OCI-LY1 (cell line): ENCODE measurements around the gene RET.

Experiments used
- EZH2 ChIP-seq: fragments of 200-600 bp; sonication (generic), shearing (Covaris generic); IDR thresholded peaks from 2 replicates; pipeline ENCODE4 v1.8.0; 2017; ENCODE audit warnings: borderline replicate concordance, mixed run types, mild to moderate bottlenecking, antibody characterized with exemption, low read length, moderate library complexity, mixed read lengths
- TF ChIP-seq, protein P1 (sequence below): fragments of 200-600 bp; sonication (generic), shearing (Covaris generic); IDR thresholded peaks from 2 replicates; pipeline ENCODE4 v1.5.1; 2017; ENCODE audit warnings: mild to moderate bottlenecking, antibody characterized with exemption, low read length, moderate library complexity, mixed read lengths

DNA sequence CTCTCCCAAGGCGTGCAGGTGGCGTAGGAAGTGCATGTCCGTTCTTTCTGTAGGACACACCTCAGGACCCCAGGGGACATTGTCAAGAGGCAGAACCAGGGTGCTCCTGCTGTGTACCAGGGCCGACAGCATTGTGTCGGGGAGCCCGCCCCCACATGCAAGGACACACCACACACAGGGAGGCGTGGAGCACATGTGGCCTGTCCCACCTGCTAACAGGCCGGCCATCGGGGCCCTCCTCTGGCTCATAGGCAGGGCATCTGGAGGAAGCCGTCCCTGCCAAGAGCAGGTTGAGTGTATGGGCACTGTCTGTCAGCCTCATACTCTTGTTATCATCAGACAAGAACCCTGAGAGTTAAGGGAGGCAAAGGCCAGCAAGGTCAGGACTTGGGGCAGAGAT lies 12.7 kb downstream of the RET start:
- TF ChIP-seq EZH2, result no peak
- TF ChIP-seq, protein P1, sequence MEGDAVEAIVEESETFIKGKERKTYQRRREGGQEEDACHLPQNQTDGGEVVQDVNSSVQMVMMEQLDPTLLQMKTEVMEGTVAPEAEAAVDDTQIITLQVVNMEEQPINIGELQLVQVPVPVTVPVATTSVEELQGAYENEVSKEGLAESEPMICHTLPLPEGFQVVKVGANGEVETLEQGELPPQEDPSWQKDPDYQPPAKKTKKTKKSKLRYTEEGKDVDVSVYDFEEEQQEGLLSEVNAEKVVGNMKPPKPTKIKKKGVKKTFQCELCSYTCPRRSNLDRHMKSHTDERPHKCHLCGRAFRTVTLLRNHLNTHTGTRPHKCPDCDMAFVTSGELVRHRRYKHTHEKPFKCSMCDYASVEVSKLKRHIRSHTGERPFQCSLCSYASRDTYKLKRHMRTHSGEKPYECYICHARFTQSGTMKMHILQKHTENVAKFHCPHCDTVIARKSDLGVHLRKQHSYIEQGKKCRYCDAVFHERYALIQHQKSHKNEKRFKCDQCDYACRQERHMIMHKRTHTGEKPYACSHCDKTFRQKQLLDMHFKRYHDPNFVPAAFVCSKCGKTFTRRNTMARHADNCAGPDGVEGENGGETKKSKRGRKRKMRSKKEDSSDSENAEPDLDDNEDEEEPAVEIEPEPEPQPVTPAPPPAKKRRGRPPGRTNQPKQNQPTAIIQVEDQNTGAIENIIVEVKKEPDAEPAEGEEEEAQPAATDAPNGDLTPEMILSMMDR, result no peak
